ENCODE measurements around the gene SERHL2. TPM values are rescaled to one million over a fixed set of nuclear protein-coding genes. Genes with fewer than 3 reads are reported as not detected.

The SERHL2 gene
- polyA plus RNA-seq, 1 of the 3 experiments (the other 2 are of a cell fraction): 3.1 TPM

GRCh38 chr22:42585096-42585495 lies 31.3 kb downstream of the SERHL2 start:
- no peak overlapping the region for H2AFZ ChIP-seq (ENCODE audit: low read depth)
- TF ChIP-seq ZBTB33 (IDR thresholded peaks at IDR 0.05; ENCODE audit: borderline replicate concordance, low read depth) (no peak), RXRA (IDR thresholded peaks at IDR 0.05; ENCODE audit: borderline replicate concordance, low read depth) (no peak), FOXM1 (IDR thresholded peaks at IDR 0.05; ENCODE audit: low read depth) (no peak), MXI1 (IDR thresholded peaks at IDR 0.05; ENCODE audit: low read depth, low read length) (no peak), FOSL2 (IDR thresholded peaks at IDR 0.05; ENCODE audit: borderline replicate concordance, low read depth) (no peak), TEAD4 (IDR thresholded peaks at IDR 0.05; ENCODE audit: borderline replicate concordance, insufficient read depth) (no peak), FOXJ3 (CRISPR knock-in tag; IDR thresholded peaks at IDR 0.05) (no peak), GABPA (IDR thresholded peaks at IDR 0.05; ENCODE audit: low read depth) (no peak), RAD21 (IDR thresholded peaks at IDR 0.05; ENCODE audit: low read length) (no peak), USF2 (IDR thresholded peaks at IDR 0.05; ENCODE audit: borderline replicate concordance, low read depth, low read length) (no peak), MAX (IDR thresholded peaks at IDR 0.05; ENCODE audit: low read depth) (no peak), RCOR1 (IDR thresholded peaks at IDR 0.05; ENCODE audit: low read length) (no peak), EP300 (IDR thresholded peaks at IDR 0.05; ENCODE audit: borderline replicate concordance in 1 of 2, low read depth in 1 of 2, low read length in 1 of 2) (no peak), USF1 (IDR thresholded peaks at IDR 0.05; ENCODE audit: borderline replicate concordance, low read depth) (no peak), SIN3A (IDR thresholded peaks at IDR 0.05; ENCODE audit: borderline replicate concordance, low read depth, low read length) (no peak)
- no peaks in the 10 kb centered on the region for H3K27me3 ChIP-seq (ENCODE audit: insufficient read depth)
- H3K4me2 ChIP-seq: no peak overlapping the region
- DNase-seq: no peak
- H3K9me3 ChIP-seq: no peaks in the 10 kb centered on the region
- no peaks in the 10 kb centered on the region for H4K20me1 ChIP-seq (ENCODE audit: insufficient read depth)
- H3F3A ChIP-seq (replicated peaks; ENCODE audit: insufficient read depth): no peaks in the 10 kb centered on the region
- H3K9me2 ChIP-seq: no peaks in the 10 kb centered on the region
- POLR2A ChIA-PET: no interaction called here
- CTCF ChIA-PET: interaction anchor here (0.6 to 1.4 kb wide), 2 partner anchors 27 to 39 kb away, joined by 3 to 4 read pairs; no protein-coding TSS in a partner anchor
- no peak overlapping the region for H3K9ac ChIP-seq
- no peak overlapping the region for H3K27ac ChIP-seq (ENCODE audit: low read depth in 2 of 2, low read length in 1 of 2)
- WGBS (ENCODE audit: low lambda C conversion rate): no CpG with 5 or more reads among the region's 8 CpGs
- no peaks in the 10 kb centered on the region; a peak in 1 of 4 replicates for H3K4me1 ChIP-seq (ENCODE audit: control insufficient read depth in 1 of 2, insufficient read depth in 2 of 2, low read depth in 1 of 2, low read length in 1 of 2)
- H3K79me2 ChIP-seq (ENCODE audit: insufficient read depth): no peaks in the 10 kb centered on the region
- H3K36me3 ChIP-seq (replicated peaks in 1 of 2; ENCODE audit: control insufficient read depth in 1 of 2, insufficient read depth in 2 of 2, low read length in 1 of 2): peaks cover 2 to 20% of the 10 kb centered on the region in 2 experiments
- no peak overlapping the region for H3K4me3 ChIP-seq (ENCODE audit: low read depth in 2 of 2, low read length in 1 of 2)
